ENCODE data around the gene CAND2.
"Not testable (repeated sequence)": the region's sequence is repeated elsewhere in the genome, so short reads cannot be mapped to it uniquely, and the experiment has no call there.

Gene CAND2

DNA sequence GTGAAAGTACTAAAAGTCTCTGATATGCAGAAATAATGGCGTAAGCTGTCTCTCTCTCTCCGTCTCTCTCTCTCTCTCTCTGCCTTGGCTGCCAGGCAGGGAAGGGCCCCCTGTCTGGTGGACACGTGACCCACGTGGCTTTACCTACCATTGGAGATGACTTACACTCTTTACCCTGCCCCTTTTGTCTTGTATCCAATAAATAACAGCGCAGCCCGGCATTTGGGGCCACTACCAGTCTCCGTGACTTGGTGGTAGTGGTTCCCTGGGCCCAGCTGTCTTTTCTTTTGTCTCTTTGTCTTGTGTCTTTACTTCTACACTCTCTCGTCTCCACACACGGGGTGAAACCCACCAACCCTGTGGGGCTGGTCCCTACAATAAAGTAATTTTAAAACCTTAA, 25.2 kb upstream of the CAND2 start:
- no peak for DNase-seq (ENCODE audit: low read depth, low spot score)

DNA sequence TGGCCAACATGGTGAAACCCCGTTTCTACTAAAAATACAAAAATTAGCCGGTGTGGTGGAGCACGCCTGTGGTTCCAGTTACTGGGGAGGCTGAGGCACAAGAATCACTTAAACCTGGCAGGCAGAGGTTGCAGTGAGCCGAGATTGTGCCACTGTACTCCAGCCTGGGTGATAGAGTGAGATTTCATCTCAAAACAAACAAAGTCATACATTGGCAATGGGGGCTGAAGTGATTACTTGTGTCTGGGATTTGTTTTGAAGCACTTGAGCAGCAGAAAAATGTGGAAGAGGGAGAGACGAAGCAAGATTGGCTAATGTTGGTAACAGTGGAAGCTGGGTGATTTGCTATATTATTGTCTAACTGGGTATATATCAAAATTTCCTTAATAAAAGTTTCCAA, 24.0 kb upstream of the CAND2 start:
- no peak for DNase-seq (ENCODE audit: low read depth, low spot score)

DNA sequence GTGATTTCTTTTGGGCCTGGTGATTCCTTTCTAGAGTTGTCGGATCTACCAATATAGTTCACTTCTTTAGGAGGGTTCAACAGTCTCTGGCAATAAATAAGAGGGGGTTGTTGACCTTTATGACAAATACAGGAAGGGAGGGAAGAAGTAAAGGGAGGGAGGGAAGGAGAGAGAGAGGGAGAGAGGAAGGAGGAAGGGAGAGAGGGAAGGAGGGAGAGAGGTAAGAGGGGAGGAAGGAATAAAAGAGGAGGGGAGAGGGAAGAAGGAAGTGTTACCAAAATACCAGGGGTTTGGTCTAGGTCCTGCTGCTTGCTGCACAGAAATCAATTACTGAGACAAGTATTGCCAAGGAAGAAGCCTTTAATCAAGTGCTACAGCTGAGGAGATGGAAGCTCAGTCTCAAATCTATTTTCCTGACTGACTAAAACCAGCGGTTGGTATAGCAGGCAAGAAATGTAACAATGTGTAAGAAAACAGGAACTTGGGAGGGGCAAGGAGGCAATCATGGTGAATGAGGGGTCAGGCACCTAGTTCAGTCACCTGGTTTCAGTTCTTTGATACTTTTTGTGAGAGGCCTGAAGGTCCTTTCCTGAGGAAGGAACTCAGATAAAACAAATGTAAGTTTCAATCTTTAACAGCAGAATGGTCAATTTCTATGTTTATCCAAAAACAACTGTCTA, 23.3 kb upstream of the CAND2 start:
- no peak for DNase-seq (ENCODE audit: low read depth, low spot score)

DNA sequence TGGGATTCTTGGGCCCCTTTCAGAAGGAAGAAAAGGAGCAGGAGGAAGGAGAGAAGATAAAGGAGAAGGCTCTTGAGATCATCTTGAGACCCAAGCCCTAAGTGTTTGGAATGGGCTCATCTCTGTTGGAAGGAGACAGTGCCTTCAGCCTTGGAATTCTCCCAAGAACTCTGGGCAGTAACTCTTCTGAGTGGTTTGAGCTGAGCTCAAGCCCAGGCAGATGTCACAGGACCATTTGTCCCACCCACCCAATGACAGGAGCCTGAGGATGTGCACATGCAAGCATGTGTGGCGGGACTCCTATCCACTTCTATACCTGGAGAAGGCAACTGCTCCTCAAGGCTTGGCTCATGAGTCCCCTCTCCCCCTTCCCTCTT, 22.8 kb upstream of the CAND2 start:
- no peak for DNase-seq (ENCODE audit: low read depth, low spot score)

DNA sequence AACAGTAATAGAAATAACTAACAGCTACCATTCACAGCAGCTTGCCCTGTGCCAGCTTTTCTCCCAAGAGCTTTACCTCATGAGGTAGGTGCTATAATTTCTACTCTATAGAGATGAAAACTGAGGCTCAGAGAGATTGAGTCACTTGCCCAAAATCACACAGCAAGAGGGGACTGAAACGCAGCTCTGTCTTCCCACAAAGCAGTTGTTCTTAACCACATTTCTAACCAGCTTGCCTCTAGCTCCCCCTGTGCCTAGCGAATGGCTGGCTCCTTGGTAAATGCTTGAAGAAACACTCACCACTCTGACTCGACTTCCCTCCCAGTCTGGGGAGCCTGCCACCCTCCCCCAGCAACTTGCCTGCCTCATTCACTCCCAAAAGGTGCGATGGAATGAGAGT, 21.9 kb upstream of the CAND2 start:
- DNase-seq (ENCODE audit: low read depth, low spot score) = no peak

DNA sequence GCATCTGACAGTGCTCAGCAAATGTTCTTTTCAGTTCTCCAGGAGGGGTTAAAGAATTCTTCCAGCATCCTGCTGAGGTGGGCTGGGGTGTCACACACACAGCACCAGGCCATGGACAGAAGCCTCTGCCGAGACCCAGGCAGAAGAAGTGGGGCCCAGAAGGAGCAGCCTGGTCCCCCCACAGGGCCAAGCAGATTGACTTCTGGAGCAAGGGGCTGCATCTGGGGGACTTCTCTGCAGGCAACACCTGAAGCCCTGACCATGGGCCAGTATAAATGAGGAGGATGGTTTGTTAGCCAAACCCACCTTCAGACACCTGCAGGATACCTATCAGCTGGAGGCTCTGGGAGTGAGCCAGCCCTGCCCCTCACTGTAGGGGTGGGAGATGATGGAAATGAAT, 21.3 kb upstream of the CAND2 start:
- DNase-seq (ENCODE audit: low read depth, low spot score) = no peak

DNA sequence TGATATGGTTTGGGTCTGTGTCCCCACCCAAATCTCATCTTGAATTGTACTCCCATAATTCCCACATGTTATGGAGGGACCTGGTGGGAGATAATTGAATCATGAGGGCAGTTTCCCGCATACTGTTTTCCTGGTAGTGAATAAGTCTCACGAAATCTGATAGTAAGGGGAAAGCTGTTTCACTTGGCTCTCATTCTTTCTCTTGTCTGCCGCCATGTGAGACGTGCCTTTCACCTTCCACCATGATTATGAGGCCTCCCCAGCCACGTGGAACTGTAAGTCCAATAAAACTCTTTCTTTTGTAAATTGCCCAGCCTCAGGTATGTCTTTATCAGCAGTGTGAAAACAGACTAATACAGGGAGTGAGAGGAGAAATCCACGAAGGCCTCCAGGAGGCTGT, 20.5 kb upstream of the CAND2 start:
- not testable (repeated sequence) for DNase-seq (ENCODE audit: low read depth, low spot score)

DNA sequence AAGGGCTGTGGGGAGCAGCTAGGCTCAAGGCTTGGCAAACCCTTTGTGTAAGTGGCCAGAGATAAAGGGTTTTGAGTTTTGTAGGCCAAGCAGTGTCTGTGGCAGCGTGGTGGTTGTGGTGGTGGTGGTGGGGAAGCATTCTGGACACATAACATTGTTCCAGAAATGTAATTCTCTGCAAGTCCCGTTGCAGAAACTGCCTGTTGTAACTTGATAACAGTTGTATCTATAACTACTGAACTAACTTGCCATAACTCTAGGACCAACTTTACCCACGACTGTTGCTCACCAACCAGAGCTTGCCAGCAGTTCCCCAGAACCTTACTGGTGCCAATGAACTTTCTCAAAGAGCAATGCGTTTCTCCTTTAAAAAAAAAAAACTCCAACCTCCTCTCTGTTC, 19.3 kb upstream of the CAND2 start:
- DNase-seq (ENCODE audit: low read depth, low spot score) = no peak

DNA sequence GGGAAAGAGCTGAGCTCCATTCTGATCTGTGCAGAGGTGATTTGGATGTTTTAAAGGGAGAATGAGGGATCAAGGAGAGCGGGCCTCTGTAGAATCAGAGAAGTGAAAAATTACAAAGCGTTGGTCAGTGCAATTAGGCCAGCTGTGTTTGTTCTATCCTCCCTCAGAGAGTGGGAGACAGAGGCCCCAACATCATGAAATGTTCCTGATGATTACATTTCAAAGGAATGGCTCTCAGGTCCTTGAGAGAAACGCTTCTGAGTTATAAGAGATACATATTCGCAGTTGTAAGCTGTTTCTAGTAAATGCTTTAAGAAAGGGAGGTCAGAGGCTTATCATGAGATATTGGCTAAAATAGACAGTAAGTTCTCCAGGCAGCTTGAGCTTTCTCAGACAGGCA, 15.7 kb upstream of the CAND2 start:
- DNase-seq (ENCODE audit: low read depth, low spot score) = no peak

DNA sequence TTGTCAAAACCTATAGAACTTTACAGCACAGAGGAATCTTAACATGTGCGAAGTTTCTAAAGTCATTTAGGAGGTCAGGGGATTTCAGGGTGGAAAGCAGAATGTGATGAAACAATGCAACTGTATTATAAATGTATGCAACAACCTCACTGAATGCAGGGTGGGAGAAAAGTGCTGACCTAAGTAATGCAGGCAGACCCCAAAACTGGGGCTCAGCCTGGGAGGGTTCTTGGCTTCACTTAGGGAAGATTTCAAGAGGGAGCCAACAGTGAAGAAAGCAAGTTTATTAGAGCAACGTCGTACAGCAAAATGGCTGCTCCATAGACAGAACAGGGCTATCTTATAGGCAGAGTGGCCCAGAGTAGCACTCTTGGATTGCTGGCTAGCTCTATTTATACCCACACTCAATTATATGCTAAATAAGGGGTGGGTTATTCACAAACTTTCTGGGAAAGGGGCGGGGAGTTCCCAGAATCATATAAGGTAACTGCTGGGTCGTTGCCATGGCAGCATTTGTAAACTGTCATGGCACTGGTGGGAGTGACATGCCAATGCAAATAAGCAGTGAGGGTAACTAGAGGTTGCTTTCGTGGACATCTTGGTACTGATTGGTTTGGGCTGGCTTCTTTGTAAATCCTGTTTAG, 14.2 kb upstream of the CAND2 start:
- DNase-seq (ENCODE audit: low read depth, low spot score) = peak; percentile 65

DNA sequence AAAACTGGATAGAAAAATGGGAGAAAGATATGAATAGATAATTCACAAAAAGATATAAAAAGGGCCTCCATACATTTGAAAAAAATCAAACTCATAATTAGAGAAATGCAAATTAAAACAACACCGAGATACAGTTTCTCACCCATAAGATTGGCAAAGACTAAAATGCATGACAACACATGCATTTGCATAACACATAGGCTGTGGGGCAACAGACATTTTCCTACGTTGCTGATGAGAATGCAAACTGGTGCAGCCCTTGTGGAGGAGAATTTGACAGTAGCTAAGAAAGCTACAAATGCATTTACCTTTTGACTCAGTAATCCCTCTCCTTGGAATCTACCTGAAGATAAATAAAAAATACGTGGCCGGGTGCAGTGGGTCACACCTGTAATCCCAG, 11.4 kb upstream of the CAND2 start:
- DNase-seq (ENCODE audit: low read depth, low spot score) = no peak

DNA sequence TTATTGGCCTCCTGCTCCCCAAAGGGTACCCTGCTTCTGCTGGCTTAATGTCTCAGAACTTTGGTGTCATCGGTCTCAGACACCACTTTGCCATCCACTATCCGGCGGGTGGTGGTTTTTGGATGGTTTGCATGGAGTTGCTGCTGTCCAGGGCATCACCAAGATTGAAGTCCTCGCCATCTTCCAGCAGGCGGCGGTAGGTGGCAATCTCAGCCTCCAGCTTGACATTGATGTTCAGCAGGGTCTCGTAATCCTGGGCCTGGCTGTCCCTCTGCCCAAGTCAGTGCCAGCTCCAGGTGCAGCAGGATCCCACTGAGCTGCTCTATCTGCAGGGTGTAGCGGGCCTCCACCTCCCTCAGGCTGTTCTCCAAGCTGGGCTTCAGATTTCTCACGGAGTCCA, 9.1 kb upstream of the CAND2 start:
- DNase-seq (ENCODE audit: low read depth, low spot score) = peak; percentile 58

DNA sequence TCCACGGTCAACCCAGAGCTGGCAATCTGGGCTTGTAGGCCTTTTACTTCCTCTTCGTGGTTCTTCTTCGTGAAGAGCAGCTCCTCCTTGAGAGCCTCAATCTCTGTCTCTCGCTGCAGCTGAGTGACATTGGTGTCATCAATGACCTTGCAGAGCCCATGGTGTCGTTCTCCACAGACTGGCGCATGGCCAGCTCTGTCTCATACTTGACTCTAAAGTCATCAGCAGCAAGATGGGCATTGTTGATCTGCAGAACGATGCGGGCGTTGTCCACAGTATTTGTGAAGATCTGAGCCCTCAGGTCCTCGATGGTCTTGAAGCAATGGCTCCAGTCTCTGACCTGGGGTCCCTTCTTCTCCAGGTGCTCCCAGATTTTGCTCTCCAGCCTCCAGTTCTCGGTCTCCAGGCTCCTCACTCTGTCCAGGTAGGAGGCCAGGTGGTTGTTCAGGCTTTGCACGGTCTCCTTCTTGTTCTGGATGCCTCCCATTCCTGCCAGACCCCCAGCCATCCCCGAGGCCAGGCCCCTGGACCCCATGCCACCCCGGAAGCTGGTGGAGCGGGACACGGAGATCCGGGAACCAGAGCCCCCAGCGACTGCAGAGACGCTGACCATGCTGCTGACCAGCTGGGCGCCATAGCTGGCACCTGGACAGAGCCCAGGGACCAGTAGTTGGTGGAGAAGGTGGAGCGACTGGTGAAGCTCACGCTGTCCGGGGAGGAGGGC, 8.4 kb upstream of the CAND2 start:
- DNase-seq (ENCODE audit: low read depth, low spot score) = not testable (repeated sequence)

DNA sequence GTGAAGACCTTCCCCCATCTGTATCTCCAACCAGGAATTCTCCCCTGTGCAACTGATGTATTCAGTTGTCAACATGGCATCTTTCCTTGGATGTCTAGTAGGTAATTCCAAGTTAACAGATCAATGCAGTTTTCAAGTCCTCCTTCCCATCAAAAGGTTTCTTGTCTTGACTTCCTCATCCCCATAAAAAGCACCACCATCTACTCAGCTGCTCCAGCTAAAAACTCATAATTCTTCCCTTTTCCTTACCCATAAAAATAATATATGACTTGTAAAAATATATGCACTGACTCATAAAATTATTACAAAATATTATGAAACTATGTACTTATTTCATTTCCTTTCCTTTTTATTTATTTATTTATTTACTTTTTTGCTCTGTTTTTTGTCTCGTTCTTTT, 5.0 kb upstream of the CAND2 start:
- DNase-seq (ENCODE audit: low read depth, low spot score) = no peak

DNA sequence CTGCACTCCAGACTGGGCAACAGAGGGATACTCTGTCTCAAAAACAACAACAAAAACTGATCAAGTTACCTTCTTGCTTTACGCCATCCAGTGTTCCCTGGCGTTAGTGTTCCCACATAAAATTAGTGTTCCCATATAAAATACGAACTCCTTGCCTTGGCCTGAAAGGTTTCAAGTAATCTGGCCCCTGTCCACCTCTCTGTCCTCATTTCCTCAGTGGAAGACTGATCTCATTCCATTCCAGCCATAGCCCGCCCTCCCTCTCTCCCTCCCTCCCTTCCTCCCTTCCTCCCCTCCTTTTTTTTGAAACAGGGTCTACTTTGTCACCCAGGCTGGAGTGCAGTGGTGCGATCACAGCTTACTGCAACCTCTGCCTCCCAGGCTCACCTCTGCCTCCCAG, 2.8 kb upstream of the CAND2 start:
- DNase-seq (ENCODE audit: low read depth, low spot score) = no peak

DNA sequence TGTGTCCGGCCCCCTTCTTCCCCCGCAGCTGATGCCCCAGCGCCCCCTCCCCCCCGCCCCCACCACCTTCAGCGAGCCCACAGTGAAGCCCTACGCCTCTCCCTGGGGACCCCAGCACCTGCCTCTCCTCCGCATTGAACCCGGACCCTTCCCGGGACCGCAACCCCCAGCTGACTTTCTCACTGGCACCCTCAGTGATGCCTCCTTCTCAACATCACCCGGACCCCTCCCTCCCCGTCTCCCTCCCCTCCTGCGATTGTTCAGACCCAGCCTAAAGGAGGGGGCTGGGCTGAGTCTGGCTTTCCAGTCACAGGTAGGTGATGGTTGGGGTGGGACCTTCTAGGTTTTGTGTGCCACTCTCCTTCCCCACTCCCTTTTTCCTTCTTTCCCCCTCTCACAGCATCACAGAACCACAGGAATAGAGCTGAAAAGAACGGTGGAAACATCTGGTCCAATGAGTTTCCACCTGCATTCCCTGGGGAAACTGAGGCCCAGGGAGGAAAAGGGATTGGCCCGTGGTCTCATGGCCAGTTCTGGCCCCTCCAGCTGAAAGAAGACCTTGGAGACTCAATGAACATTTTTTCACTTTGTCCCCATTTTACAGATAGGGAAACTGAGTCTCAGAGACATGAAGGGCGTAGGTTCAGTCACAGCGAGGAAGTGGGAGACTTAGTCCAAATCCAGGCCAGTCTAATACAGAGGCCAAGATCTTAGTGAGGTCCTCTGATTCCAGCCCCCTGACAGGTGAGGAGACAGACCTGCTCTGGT, 828 bp downstream of the CAND2 start:
- no peak for DNase-seq (ENCODE audit: low read depth, low spot score)

DNA sequence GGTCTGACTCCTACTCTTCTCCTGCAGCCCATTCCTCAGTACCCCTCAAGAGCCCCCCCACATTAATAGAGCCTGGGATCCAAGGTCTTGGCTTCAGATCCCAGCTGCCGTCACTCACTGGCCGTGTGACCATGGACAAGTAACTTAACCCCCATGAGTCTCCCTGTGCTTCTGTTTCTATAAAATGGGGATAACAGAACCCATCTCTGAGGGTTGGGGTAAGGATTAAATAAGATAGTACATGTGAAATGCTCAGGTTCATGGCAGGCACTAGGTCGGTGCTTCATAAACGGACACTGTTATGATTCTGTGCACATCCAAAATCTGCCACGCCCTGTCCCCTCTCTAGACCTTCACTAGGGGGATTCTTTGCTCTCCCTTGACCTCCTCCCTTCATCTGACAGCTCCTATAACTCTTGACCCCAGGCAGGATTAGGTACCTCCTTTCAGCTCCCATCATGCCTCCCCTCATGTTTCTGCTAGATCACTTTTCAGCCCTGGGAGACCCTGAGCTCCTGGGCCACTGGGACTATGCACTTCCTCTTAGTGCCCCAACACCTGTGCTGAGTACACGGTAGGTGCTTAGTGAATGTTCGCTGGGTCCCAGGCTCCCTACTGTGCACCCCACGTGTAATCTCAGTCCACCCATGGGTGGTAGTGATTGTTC, 1.5 kb downstream of the CAND2 start:
- no peak for DNase-seq (ENCODE audit: low read depth, low spot score)

DNA sequence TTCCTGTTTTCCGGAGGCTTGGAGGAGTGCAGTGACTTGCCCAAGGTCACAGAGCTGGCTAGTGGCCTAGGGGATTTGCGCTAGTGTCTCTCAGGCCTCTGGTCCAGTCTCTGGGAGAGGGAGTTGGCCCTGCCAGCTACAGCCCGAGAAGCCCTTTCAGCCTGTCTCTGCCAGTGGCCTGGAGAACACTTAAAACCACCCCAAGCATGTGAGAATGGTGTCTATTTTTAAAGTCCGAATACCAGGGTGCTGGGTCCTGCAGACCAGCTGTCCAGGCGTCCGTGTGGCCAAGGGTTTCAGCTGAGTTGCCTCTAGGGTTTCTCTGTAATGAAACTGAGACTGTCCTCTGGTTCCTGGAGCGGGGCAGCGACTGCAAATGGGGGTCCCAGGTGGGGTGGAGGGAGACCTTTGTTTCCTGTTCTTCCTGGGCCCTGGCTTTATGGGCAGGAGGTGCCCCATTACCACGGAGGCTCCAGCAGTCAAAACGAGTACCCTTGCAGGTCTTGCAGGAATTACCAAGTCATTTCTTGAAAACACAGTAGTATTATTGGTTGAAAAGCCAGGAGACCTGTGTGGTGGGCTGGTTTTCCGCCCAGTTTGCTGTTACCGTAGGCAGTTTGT, 2.2 kb downstream of the CAND2 start:
- no peak for DNase-seq (ENCODE audit: low read depth, low spot score)

DNA sequence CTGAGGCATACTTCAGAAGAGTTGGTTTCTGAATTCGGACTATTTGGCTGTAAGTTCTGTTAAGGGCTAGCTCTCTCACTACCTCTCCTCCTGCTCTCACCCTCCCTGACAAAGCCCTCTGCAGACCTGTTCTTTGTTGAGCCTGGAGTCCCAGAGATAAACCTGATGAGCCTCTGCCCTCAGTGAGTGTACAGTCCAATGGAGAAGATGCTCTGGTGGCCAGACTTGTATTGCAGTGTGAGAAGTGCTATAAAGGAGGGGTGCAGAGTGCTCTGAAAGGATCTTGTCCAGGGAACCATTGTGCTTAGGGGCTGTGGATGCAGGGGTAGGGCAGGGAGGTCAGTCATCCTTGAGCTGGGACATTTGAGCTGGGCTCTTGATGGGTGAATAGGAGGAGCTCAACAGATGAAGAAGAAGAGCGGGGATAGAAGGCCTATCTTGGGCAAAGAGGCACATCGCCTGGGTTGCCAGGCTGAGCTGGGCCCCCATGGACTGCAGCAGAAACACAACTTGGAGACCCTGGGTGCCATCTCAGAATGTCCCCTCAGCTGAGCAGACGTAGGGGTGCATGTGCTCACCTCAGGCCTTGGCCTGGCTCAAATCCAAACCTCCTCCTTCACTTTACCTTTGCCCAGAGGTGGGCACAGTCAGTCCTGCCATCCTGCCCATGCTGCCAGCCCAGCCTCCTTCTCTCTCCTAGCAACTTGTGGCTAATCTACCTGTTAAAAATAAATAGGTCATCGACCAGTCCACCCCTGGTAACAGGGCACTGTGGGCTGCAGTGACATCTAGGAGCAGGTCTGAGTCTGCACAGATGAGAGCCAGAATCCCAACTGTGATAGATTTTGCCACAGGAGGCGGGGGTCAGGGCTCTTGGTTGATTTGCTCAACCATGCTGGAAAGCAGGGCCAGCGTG, 3.3 kb downstream of the CAND2 start:
- DNase-seq (ENCODE audit: low read depth, low spot score) = no peak

DNA sequence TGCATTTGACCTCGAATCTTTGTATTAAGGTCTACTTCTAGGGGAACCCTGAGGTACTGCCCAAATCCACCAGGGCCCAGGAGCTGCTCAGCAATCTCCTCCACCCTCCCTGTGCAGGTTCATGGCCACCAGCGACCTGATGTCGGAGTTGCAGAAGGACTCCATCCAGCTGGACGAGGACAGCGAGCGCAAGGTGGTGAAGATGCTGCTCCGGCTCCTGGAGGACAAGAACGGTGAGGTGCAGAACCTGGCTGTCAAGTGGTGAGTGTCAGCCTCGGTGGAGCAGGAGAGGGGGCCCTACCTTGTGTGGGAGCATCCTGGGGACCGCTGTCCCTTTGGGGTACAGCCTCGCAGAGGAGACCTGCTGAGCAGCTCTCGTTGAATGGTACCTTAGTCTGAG, 6.9 kb downstream of the CAND2 start:
- DNase-seq (ENCODE audit: low read depth, low spot score) = no peak

Measured in ELF-1 (cell line).